Neutrophil (primary cell): ENCODE results near the gene AKNA.

ENCODE experiments used
- H3K27ac ChIP-seq: fragments of 200-600 bp; sonication (generic); 2 replicates; pipeline ENCODE4 v1.5.1; 2016; ENCODE audit warnings: mild to moderate bottlenecking, moderate library complexity
- H3K27me3 ChIP-seq: fragments of 200-600 bp; sonication (generic); 2 replicates; pipeline ENCODE4 v1.6.0; 2016; ENCODE audit warnings: mild to moderate bottlenecking
- H3K36me3 ChIP-seq: fragments of 200-600 bp; sonication (generic); 2 replicates; pipeline ENCODE4 v1.5.1; 2017
- H3K4me1 ChIP-seq, 2 experiments: fragments of 200-600 bp in 1 of 2; sonication (generic) in 1 of 2; 1 replicate in 1 of 2; 2 replicates in 1 of 2; pipeline versions ENCODE4 v1.5.1 to v1.6.1; 2013 to 2016; ENCODE audit warnings: low read depth in 1 of 2, low read length in 1 of 2, mild to moderate bottlenecking in 1 of 2, moderate library complexity in 1 of 2; ENCODE audit not compliant: control insufficient read depth in 1 of 2, insufficient read depth in 1 of 2
- H3K4me3 ChIP-seq, 2 experiments: fragments of 200-600 bp in 1 of 2; sonication (generic) in 1 of 2; 1 replicate in 1 of 2; 2 replicates in 1 of 2; pipeline ENCODE4 v1.5.1; 2013 to 2016; ENCODE audit warnings: low read depth in 1 of 2, low read length in 1 of 2, mild to moderate bottlenecking in 1 of 2, moderate library complexity in 1 of 2
- H3K9me3 ChIP-seq: fragments of 200-600 bp; sonication (generic); 2 replicates; pipeline ENCODE4 v1.5.1; 2016
- TF ChIP-seq, protein P1 (sequence below): fragments of 200-600 bp; sonication (generic); IDR thresholded peaks from 2 replicates; pipeline ENCODE4 v1.5.1; 2016; ENCODE audit warnings: antibody characterized with exemption

The AKNA gene

DNA sequence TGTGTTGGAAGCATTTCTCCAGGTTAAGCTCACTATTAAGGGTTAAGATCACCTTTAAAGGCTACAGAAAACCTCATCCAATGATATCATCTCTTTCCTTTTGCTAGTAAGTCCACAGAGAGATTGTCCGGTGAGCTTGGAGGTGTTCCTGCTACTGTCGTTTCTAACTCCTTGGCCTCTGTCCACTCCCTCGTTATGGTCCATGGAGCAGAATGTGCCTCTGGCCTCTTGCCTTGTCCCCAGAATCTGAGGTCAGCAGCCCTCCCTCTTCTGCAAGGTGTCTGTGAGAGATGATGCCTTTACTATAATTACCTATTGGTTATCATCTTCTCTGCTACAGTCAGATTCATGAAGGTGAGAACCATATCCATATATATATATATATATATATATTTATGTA, 43.1 kb downstream of the AKNA start:
- TF ChIP-seq, protein P1, sequence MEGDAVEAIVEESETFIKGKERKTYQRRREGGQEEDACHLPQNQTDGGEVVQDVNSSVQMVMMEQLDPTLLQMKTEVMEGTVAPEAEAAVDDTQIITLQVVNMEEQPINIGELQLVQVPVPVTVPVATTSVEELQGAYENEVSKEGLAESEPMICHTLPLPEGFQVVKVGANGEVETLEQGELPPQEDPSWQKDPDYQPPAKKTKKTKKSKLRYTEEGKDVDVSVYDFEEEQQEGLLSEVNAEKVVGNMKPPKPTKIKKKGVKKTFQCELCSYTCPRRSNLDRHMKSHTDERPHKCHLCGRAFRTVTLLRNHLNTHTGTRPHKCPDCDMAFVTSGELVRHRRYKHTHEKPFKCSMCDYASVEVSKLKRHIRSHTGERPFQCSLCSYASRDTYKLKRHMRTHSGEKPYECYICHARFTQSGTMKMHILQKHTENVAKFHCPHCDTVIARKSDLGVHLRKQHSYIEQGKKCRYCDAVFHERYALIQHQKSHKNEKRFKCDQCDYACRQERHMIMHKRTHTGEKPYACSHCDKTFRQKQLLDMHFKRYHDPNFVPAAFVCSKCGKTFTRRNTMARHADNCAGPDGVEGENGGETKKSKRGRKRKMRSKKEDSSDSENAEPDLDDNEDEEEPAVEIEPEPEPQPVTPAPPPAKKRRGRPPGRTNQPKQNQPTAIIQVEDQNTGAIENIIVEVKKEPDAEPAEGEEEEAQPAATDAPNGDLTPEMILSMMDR, result no peak

GRCh38 chr9:114344188-114344566, 43.6 kb downstream of the AKNA start:
- H3K36me3 ChIP-seq, result peaks cover 100% of the 10 kb centered on the region
- peaks cover 16% of the 10 kb centered on the region for H3K9me3 ChIP-seq
- peaks cover 15 to 19% of the 10 kb centered on the region in 2 experiments for H3K4me1 ChIP-seq
- TF ChIP-seq, protein P1, result no peak
- H3K4me3 ChIP-seq, result no peak overlapping the region
- peak overlapping the region; percentile 20 for H3K27ac ChIP-seq
- no peaks in the 10 kb centered on the region for H3K27me3 ChIP-seq

More for the DNA sequence above, 43.1 kb downstream of the AKNA start:
- H3K4me3 ChIP-seq, result no peak overlapping the region
- H3K9me3 ChIP-seq, result peaks cover 16% of the 10 kb centered on the region
- peak overlapping the region; percentile 20 for H3K27ac ChIP-seq
- no peaks in the 10 kb centered on the region for H3K27me3 ChIP-seq
- H3K4me1 ChIP-seq, result peaks cover 11 to 14% of the 10 kb centered on the region in 2 experiments
- peaks cover 100% of the 10 kb centered on the region for H3K36me3 ChIP-seq

DNA sequence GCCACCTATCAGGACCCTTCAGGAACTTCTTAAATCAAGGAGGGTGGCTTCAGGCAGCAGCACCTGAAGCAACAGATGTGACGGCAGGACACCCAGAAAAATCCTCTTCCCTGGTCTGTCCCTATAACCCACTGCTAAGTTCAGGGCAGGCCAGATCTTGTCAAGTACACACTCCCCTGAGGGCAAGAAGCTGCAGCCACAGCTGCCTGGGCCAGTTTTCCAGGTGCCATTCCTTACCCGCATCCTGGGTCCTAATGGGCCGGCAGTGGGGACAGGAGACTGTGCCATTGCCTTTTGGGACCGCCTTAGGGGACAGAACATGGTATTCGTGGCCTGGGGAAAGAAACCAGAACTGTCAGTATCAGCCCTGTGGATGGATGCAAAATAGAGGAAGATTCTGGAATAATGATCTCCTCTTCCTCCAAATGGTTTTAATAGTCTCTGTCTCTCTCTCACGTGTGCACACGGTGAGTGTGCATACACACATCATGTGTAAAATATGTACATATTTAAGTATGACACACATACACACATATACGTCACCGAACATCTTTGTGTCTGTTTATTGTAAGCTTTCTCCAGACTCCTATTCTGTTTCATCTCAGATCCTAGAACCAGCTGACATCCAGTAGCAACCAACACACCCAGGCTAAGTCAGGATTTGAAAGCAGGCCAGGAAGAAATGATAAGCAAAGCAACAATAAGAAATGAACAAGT, 44.2 kb downstream of the AKNA start:
- Histone ChIP-seq H3K27ac (peak overlapping the region; percentile 76), H3K4me1 (peaks cover 19 to 23% of the 10 kb centered on the region in 2 experiments), H3K36me3 (peaks cover 100% of the 10 kb centered on the region), H3K4me3 (no peak overlapping the region), H3K9me3 (peaks cover 16% of the 10 kb centered on the region), H3K27me3 (no peaks in the 10 kb centered on the region)
- TF ChIP-seq, protein P1, result no peak

DNA sequence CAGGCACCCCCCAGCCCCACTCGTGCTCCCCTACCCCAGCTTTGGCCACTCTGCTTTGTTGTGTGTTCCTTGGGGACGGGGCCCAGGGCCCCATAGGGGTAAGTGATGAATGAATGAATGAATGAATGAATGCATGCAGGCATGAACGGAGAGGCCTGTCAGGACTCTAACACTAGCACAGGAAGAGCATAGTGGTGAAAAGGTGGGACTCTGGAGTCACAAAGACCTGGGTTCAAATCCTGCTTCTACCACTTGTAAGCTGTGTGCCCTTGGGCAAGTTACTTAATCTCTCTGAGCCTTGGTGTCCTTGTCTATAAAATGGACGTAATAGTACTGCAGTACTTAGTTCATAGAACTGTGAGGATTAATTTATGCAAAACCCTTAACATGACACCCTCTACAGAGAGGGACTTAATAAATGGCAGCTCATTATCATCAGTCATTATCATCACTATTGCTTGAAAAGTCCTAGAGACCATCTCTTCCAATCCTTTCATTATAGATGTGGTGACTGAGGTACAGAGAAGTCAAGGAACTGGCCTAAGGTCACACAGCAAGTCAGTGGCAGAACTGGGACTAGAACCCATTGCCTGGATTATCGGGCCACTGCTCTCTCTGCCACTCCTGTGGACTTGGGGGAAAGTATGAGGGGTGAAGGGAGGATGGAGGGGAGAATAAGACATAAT, 44.9 kb downstream of the AKNA start:
- Histone ChIP-seq H3K36me3 (peaks cover 100% of the 10 kb centered on the region), H3K9me3 (peaks cover 16% of the 10 kb centered on the region), H3K4me1 (peaks cover 19 to 23% of the 10 kb centered on the region in 2 experiments), H3K27ac (peak overlapping the region; percentile 76), H3K27me3 (no peaks in the 10 kb centered on the region), H3K4me3 (no peak overlapping the region)
- TF ChIP-seq, protein P1, result no peak

DNA sequence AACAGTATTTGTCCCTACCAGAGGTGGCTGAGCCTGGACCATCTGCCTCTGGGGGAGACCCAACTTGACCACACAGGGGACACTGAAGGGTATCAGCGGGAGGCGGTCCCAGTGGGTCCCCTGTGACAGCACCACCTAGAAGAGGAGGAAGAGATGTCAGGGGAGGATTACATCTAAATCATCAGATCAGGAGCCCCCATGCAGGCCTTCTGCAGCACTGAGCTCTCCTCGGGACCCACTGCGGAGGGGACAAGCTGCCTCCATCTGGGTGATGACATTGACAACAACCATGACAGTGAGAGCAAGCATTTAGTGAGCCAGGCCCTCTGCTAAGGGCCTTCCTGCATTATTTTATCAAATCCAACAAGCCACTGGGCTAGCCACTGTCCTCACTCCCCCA, 45.8 kb downstream of the AKNA start:
- peaks cover 100% of the 10 kb centered on the region for H3K36me3 ChIP-seq
- TF ChIP-seq, protein P1, result no peak

More for the DNA sequence above, 45.8 kb downstream of the AKNA start:
- Histone ChIP-seq H3K4me1 (peaks cover 19 to 23% of the 10 kb centered on the region in 2 experiments), H3K27me3 (no peaks in the 10 kb centered on the region), H3K9me3 (peaks cover 16% of the 10 kb centered on the region), H3K27ac (peak overlapping the region; percentile 76), H3K4me3 (no peak overlapping the region)
